GM19467 (cell line): Measurements from ENCODE around the gene TNRC6B.
"Not testable (repeated sequence)": the region's sequence is repeated elsewhere in the genome, so short reads cannot be mapped to it uniquely, and the experiment has no call there.

Source experiments
- ATAC-seq: cut with Tn5 transposase; IDR thresholded peaks from one replicate; pipeline ENCODE4 v1.9.1; 2021; ENCODE audit warnings: mild to moderate bottlenecking, moderate library complexity; ENCODE audit not compliant: unreplicated experiment

The TNRC6B gene

DNA sequence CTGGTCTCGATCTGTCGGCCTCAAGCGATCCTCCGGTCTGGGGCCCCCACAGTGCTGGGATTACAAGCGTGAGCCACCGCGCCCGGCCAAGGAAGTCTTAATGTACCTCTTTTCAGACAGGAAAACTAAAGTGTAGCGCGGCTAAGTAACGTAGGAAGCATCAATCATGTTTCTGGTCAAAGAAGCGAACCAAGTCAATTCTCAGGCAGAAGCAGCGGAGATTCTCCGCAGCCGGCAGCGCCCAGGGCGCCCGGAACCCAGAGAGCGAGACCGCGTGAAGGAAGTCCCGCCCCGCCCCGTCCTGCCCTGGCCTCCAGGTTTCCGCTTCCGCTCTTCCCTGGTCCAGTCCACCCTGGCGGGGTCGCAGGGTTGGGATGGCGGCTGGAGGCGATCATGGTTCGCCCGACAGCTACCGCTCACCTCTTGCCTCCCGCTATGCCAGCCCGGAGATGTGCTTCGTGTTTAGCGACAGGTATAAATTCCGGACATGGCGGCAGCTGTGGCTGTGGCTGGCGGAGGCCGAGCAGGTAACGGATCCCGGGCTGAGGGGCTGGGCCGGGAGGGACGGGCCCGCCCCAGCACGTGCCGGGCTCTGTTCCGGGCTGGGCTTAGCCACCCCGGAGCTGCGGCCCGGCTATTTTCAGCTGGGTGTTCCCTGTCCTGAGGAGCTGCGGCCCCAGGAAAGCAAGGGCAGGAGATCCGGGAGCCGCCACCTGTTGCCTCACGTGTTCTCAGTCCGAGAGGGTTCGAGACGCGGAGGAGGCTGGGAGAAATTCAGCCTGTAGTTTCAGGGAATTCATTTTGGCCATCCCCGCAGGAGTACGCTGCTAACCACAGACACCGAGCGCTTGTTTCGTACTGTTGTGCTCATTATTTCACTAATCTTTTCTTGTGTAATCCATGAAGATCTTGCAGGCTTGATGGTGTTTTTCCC lies 168.7 kb downstream of the TNRC6B start, which contains the start of gene ADSL:
ADSL (plus strand) TSS at position 316 of the 934 bp plus-strand sequence; CDS start at position 375, 59 bp downstream.
- ATAC-seq = peak; percentile 69

DNA sequence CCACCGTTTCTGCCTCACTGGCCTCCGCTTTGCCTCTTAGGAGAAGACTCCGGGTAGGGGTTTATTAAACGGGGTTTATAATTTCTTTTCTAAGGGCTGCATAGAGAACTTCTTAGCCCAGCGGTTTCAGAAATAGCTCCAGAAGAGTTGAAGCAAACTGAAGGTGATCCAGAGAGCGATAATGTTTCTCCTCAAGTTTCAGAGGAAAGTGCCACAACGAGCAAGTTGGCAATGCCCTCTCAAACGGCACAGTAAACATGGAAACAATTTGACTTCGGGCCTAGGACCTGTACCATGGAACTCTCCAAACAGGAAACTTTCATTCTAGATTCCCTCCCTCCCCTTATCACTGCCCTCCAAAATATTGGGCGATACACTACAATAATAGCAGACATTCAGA lies 169.6 kb downstream of the TNRC6B start:
- ATAC-seq = no peak

DNA sequence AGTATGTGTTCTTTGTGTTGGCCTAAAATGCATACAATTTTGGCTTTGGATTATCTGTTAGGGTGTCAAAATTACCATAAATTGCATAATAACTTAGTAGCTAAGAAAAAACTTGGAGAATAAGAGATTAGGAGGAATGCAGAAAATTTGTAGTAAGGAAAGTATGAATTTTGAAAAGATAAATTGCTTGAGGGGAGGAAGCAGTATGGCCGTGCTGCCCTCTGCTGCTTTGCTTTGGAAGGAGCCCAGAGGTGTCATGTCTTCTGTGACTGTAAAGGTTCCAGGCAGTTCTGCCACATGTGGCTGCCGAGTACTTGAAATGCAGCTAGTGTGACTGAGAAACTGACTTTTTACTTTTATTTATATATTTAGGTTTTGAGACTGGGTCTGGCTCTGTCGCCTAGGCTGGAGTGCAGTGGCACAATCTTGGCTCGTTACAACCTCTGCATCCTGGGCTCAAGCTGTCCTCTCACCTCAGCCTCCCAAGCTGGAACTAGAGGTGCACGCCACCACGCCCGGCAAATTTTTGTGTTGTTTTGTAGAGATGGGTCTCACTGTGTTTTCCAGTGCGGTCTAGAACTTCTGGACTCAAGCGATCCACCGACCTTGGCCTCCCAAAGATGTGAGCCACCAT lies 170.4 kb downstream of the TNRC6B start:
- no peak for ATAC-seq

DNA sequence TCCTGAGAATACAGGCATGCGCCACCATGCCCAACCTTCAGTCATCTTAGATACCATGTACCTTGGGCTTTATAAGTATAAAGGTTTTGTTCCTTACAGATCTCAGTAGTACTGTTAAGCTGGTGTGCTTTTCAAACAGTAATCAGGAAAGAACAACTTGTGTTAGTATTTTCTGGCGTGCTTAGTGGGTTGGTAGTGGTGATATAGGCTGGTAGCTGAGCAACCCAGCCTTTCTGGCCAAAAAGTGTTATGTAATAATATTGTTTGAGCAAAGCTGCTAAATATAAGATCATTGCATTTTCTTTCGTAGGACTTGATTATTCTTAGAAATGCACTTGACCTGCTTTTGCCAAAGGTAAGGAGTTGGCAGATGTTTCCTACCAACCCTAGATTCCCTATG lies 175.0 kb downstream of the TNRC6B start:
- ATAC-seq = no peak

DNA sequence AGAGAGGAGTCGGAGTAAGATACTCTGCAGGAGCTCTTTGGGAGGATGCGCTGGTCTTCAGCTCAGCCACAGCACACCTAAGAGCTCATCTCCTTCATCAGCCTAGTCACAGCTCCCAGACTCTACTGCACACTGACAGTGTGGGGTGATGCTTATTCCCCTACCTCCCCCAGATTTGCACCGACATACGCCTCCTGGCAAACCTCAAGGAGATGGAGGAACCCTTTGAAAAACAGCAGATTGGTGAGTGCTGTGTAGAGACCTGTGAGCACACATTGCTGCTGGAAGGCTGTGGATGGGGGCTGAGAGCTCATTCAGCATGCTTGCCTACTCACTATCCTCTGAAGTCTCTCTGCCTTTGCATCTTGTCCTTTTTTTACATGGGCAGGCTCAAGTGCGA lies 183.4 kb downstream of the TNRC6B start:
- no peak for ATAC-seq

DNA sequence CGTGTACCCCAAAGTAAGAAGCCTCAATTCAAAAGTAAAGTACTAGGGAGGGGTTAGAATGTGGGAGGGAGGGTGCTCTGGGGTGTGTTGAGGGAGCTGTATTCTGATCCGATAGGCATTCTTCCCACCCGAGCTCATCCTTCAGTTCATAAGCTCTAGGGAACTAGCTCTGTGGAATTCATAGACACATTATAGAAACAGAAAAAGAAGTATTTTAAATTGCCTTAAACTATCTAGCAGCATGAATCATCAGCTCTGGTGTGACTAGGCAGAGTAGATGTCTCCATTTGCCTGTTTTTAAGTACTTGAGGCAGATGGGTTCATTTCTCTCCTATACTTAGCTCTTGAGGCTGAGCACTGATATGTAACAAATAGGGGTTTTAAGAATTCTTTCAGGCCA lies 185.3 kb downstream of the TNRC6B start:
- no peak for ATAC-seq

DNA sequence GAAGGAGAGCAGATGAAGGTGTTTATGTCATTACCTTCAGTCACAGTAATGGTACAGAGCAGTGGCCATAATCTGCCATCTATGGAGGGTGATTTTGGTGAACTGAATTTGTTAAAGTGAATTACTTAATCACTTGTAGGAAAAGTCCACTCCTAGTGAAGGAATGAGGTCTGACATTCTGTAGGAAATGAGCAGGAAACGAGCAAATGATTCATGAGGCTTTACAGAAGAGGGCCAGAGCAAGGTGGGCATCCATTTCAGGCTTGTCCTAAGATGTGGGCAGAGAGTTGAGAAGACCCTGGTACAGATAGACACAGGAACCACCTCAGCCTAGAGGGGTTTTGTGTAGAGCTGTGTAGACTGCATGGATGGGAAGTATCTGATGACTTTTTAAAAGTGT lies 186.7 kb downstream of the TNRC6B start:
- ATAC-seq = no peak

DNA sequence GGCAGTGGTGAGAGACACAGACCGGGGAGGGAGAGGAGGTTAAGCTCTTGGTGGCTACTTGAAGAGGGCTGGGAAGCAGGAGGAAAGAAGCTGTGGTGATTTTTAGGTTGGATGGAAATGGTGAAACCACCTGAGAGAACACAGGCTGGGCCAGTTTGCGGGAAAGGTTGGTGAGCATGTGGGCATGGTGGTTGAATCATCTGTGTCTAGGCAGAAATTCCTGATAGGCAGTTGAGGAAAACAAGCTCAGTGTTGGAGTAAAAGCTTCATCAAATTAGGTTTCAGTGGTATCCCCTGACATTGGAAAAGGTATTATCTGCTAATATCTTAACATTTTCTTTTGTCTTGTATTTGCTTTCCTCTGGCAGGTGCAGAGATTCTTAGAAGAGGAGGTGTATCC lies 188.3 kb downstream of the TNRC6B start:
- no peak for ATAC-seq

DNA sequence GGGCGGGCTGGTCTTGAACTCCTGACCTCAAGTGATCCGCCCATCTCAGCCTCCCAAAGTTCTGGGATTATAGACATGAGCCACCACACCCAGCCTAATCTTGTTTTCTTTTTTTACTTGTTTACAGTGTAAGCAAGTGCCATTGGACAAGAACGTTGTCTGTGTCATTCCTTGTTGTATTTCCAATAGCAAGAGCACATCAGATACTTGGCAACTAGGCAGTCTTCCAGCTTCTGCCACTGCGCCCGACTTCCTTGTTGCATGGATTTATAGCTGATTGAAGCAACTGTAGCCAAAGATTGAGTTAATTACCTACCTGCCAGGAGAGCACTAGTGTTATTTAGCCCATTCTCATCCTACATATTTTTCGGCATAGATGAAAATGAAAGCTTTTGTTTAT lies 189.6 kb downstream of the TNRC6B start:
- no peak for ATAC-seq

DNA sequence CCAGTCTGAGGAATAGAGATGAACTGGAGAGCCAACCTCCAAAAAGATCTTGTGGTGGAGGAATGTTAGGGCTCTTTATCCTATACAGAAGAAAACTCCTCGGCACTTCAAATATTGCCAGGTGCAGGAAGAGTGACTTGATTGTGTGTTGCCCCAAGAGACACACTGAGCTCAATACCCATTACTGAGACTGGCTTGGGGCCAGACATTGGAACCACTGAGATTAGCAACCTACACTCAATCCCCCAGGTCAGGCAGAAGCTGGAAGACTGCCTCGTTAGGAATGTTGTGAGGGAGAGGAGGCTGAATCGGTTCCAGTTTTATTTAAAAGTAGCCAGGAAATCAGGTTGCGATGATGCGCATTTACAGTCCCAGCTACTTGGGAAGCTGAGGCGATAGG lies 190.3 kb downstream of the TNRC6B start:
- no peak for ATAC-seq

DNA sequence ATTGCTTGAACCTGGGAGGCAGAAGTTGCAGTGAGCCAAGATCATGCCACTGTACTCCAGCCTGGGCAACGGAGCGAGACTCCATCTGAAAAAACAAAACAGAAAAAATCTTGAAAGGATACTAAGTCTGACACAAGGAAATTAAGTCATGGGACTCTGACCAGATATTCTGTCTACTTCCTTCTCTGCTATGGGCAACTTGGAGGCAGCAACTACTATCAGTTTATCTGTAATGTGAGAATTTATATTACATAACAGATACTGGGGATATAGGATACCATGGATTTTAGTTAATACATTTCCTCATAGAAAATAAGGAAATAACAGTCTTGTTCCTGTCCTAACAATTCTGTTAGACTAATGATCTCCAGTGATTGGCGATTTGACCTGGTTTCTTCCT lies 191.1 kb downstream of the TNRC6B start:
- no peak for ATAC-seq

DNA sequence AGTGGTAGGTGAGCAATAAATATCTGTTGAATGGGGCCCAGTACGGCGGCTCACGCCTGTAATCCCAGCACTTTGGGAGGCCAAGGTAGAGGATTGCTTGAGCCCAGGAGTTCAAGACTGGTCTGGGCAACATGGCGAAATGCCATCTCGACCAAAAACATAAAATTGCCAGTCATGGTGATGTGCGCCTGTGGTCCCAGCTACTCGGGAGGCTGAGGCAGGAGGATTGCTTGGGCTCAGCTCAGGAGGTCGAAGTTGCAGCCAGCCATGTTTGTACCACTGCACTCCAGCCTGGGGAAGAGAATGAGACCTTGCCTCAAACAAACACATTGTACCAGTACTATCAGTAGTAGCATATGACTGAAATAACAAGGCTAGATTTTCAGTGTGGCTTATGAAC lies 196.8 kb downstream of the TNRC6B start:
- no peak for ATAC-seq

DNA sequence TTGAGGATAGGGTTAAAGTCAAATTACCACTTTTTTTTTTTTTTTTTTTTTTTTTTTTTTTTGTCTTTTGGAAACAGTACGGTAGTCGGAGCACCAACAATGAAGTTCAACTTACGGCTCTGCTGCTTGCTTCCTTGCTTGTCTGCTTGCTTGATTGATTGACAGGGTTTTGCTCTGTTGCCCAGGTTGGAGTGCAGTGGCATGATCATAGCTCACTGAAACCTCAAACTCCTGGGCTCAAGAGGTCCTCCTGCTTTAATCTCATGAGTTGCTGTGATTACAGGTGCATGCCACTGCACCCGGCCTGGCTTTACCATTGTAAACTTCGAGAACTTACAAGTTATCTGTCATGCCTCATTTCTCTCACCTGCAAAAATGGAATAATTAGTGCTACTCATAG lies 198.4 kb downstream of the TNRC6B start:
- no peak for ATAC-seq

DNA sequence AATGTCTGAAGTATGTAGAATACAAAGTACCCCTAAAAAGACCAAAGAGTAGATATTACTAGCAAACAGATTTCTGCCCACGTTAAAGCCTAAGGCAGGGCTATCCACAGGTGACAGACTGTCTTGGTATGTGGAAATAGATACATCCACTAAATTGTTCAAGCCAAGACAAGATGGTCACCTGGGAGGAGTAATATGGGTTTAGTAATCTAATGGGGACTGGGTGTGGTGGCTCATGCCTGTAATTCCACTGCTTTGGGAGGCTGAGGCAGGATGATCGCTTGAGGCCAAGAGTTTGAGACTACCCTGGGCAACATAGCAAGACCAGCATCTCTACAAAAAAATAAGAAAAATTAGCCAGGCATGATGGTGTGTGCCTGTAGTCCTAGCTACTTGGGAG lies 200.2 kb downstream of the TNRC6B start:
- ATAC-seq = no peak

DNA sequence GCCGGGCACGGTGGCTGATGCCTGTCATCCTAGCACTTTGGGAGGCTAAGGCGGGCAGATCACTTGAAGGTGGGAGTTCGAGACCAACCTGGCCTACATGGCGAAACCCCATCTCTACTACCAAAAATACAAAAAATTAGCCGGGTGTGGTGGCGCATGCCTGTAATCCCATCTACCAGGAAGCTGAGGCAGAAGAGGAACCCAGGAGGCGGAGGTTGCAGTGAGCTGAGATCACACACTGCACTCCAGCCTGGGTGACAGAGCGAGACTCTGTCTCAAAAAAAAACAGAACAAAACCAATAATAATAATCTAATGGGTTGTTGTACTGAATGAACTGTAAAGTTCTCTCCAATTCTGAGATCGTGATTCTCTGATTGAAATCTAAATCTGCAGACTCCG lies 200.7 kb downstream of the TNRC6B start:
- not testable (repeated sequence) for ATAC-seq

DNA sequence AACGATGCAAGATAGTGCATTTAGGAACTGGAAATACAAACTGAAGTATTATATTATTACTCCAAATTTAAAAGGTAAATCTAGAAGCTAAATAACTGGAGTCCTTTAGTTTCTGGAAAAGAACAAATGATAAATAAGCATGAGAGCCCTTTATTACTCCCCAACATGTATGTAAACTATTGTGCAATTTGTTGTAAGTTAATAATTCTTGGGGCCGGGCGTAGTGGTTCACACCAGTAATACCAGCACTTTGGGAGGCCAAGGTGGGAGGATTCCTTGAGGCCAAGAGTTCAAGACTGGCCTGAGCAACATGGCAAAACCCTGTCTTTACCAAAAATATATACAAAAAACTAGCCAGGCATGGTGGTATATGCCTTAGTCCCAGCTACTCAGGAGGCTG lies 203.7 kb downstream of the TNRC6B start:
- ATAC-seq = no peak

DNA sequence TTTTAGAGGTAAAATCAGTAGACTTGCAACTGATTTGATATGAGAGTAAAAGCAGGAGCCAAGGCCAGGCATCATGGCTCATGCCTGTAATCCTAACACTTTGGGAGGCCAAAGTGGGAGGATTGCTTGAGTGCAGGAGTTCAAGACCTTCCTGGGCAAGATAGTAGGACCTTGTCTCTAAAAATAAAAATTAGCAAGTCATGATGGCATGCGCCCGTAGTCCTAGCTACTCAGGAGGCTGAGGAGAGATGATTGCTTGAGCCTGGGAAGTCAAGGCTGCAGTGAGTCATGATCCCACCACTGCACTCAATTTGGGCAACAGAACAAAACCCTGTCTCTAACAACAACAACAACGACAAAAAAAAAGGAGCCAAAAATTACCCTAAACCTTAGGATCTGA lies 206.2 kb downstream of the TNRC6B start:
- no peak for ATAC-seq

DNA sequence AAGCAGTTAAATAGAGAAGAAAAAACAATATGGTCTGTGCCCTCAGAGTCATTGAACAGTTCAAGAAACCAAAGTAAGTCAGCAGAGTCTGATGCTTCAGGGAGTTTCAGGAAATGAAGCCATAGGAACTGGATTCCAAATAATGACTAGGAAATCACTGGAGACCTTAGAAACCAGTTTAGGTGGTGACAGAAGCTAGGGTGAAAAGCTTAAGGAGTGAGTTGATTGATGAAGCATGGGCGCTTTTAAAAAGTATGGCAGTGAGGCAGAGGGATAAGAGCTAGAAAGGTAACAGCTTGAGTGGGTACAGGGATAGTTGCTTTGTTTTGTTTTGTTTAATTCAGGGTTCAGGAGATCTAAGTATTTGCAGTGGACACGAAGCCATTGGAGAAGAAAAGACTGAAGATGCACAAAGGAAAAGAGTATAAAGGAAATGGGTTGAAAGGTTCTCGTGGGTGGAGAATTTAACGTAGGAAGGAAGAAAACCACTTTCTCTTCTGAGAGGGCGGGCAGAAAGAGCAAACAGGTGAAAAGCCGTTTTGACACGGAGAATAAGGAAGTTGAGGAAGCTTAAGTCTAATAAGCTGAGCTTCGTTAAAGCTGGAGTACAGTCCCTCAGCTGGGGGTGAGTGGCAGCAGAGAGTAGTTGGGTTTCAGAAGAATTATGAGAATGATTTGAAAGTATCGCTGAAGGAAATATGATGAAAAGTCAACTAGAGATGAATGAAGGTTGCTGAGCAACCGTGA lies 207.5 kb downstream of the TNRC6B start:
- ATAC-seq = no peak
